ENCODE results near the gene CHMP5.
A peak's percentile ranks its signal among the peaks of the same experiment; 100 is the strongest.

Gene CHMP5

GRCh38 chr9:33264473-33265177 is at the start of gene CHMP5, which contains the start of gene BAG1:
Gene CHMP5 (plus strand): TSS chr9:33265049. CDS start chr9:33265079, 30 bp downstream.
Gene BAG1 (minus strand): TSS chr9:33264708.
- H3K4me3 ChIP-seq (ENCODE audit: control insufficient read depth, low read depth, low read length) = peak within 1 kb of the TSS; percentile 86
- peak; percentile 43 for TF ChIP-seq CTCF (IDR thresholded peaks at IDR 0.05; ENCODE audit: control insufficient read depth, insufficient read depth, low read depth, low read length, missing control alignments)
- DNase-seq (ENCODE audit: low read depth) = peak; percentile 98

- no peak for TF ChIP-seq CTCF (IDR thresholded peaks at IDR 0.05; ENCODE audit: control insufficient read depth, insufficient read depth, low read depth, low read length, missing control alignments)
- no peak overlapping the region for H3K4me3 ChIP-seq (ENCODE audit: control insufficient read depth, low read depth, low read length)
- no peak for DNase-seq (ENCODE audit: low read depth)
Observed at GRCh38 chr9:33220681-33221567, 43.9 kb upstream of the CHMP5 start.

- no peak overlapping the region for H3K4me3 ChIP-seq (ENCODE audit: control insufficient read depth, low read depth, low read length)
- TF ChIP-seq CTCF (IDR thresholded peaks at IDR 0.05; ENCODE audit: control insufficient read depth, insufficient read depth, low read depth, low read length, missing control alignments) = no peak
- DNase-seq (ENCODE audit: low read depth) = no peak
Observed at GRCh38 chr9:33221568-33221884, 43.3 kb upstream of the CHMP5 start.

GRCh38 chr9:33222031-33222430 is 42.8 kb upstream of the CHMP5 start:
- no peak for DNase-seq (ENCODE audit: low read depth)
- TF ChIP-seq CTCF (IDR thresholded peaks at IDR 0.05; ENCODE audit: control insufficient read depth, insufficient read depth, low read depth, low read length, missing control alignments) = no peak
- no peak overlapping the region for H3K4me3 ChIP-seq (ENCODE audit: control insufficient read depth, low read depth, low read length)

GRCh38 chr9:33223696-33224095 is 41.2 kb upstream of the CHMP5 start:
- peak; percentile 47 for TF ChIP-seq CTCF (IDR thresholded peaks at IDR 0.05; ENCODE audit: control insufficient read depth, insufficient read depth, low read depth, low read length, missing control alignments)
- DNase-seq (ENCODE audit: low read depth) = no peak
- no peak overlapping the region for H3K4me3 ChIP-seq (ENCODE audit: control insufficient read depth, low read depth, low read length)

GRCh38 chr9:33225319-33226147 is 39.3 kb upstream of the CHMP5 start:
- H3K4me3 ChIP-seq (ENCODE audit: control insufficient read depth, low read depth, low read length) = no peak overlapping the region
- DNase-seq (ENCODE audit: low read depth) = peak; percentile 55
- TF ChIP-seq CTCF (IDR thresholded peaks at IDR 0.05; ENCODE audit: control insufficient read depth, insufficient read depth, low read depth, low read length, missing control alignments) = peak; percentile 61

Data from AG09309 (cell line).